Stimulated activated CD8-positive, alpha-beta memory T cell treated with anti-CD3 and anti-CD28 coated beads, Interleukin-12 subunit alpha, Interleukin-12 subunit beta, amount 100 ng/mL, for 24 hours (primary cell): Measurements from ENCODE around the gene CA11.
"Not testable (repeated sequence)": the region's sequence is repeated elsewhere in the genome, so short reads cannot be mapped to it uniquely, and the experiment has no call there.

Experiments used
- DNase-seq: peaks from one replicate; pipeline ENCODE4 v3.0.0-alpha.2; 2020; ENCODE audit errors: extremely low read depth

The CA11 gene

DNA sequence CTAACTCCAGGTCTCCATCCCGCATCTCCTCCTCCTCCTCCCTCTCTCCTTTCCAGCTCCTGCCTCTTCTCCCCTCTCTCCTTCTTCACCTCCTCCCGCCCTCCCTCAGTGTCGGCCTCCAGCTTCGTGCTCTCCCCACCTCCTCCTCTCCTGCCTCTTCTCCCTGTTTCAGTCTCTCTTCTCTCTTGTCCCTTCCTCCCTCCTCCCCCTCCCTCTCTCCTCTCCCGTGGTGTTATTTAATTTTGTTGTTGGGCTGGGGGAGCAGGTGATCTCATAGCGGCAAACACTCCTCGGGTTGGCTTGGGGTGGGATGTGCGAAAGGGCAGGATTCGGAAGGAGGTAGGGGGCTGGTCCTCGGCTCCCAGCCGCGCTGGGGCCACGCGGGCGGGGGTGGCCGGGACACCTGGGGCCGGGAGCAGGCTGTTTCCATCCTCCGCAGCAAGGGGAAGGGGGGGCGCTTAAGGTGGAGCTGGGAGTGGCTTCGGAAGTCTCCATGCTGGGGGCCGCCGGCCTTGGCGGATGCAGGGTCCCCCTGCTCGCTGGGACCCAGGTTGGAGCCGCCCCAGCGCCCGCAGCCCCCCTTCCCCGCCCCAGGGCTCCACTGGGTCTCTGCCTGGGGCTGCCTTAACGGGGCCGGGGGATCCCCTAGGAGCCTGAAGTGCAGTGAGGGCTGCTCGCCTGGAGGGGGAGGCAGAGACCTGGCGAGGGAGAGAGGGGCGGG, at the start of gene CA11:
TSS of gene CA11 (minus strand) at position 187 of the 721 bp plus-strand sequence. CDS start 555 bp downstream, outside the sequence.
- DNase-seq, result peak; percentile 77

DNA sequence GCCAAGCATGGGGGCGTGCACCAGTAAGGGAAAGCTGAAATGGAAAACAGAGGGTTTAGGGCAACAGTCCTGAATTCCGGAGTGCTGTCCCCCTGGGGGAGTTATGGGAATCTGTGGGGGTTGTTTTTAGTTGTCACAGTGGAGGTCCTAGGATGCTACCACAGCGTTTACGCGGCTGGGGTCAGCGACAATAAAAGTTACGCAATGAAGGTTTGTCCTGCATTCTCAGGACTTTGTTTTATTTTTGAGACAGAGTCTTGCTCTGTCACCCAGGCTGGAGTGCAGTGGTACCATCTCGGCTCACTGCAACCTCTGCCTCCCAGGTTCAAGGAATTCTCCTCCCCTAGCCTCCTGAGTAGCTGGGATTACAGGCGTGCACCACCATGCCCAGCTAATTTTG, 47.6 kb upstream of the CA11 start:
- not testable (repeated sequence) for DNase-seq

GRCh38 chr19:48689449-48689848, 43.5 kb upstream of the CA11 start:
- no peak for DNase-seq

DNA sequence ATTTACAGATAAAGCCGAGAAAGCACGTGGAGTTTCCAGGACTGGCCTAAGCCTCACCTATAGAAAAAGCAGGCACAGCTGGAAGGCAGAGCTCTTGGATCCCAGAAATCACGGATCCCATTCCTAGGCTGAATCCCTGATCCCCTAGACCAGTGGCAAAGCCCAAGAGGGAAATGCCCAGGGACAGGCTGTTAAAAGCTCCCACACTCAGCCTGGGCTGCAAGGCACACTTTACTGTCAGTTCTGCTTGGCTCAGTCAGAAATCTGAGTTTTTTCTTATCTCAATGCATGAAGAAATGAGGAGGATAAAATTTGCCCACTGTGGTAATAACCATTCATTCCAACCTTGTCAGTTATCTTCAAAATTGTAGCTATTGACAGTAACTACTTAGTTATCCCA, 41.8 kb upstream of the CA11 start:
- DNase-seq, result no peak

DNA sequence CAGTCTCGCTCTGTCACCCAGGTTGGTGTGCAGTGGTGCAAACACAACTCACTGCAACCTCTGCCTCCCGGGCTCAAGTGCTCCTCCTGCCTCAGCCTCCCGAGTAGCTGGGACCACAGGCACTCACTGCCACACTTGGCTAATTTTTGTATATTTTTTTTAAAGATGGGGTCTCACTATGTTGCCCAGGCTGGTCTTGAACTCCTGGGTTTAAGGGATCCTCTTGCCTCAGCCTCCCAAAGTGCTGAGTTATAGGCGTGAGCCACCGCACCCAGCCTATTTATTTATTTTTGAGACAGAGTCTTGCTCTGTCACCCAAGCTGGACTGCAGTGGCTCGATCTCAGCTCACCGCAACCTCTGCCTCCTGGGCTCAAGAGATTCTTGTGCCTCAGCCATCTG, 40.6 kb upstream of the CA11 start:
- DNase-seq, result not testable (repeated sequence)

GRCh38 chr19:48686088-48686487, 40.1 kb upstream of the CA11 start:
- no peak for DNase-seq

GRCh38 chr19:48685583-48685982, 39.6 kb upstream of the CA11 start:
- DNase-seq, result no peak

DNA sequence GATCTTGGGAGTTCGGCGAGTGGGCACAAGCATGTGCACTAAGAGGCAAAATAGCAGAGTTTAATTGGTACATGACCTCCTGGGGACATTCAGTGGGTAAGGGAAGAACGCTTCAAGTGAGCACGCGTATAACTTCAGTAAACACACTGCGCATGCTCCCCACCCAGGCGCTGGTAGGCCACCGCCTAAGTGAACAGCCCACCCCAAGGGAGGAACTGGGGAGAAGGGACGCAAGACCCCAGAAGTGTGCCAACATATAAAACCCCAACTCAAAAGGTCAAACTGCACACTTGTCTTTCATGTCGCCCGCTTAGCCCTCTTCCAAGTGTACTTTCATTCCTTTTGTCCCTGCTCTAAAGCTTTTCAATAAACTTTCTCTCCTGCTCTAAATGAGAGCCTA, 37.4 kb upstream of the CA11 start:
- no peak for DNase-seq

GRCh38 chr19:48681127-48681470, 35.1 kb upstream of the CA11 start:
- DNase-seq, result no peak

GRCh38 chr19:48680436-48681126, 34.6 kb upstream of the CA11 start:
- no peak for DNase-seq

GRCh38 chr19:48680006-48680405, 34.0 kb upstream of the CA11 start:
- not testable (repeated sequence) for DNase-seq

DNA sequence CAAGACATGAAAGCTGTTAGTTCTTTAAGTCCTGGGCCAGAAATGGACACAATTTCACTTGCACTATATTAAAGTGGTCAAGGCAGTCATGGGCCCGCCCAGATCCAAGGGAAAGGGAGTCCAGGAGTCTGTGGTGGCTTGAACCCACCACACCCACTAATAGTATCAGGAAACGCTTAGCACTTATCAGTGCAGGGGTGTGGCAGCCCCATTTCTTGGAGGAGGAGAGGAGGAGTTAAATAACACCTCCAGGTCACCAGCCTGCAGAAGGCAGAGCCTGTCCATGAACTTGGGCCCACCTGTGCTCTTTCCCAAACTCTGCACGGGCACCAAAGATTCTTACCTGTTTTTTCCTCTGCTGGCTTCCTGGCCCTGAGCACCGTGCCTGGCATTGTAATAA, 32.2 kb upstream of the CA11 start:
- DNase-seq, result no peak

DNA sequence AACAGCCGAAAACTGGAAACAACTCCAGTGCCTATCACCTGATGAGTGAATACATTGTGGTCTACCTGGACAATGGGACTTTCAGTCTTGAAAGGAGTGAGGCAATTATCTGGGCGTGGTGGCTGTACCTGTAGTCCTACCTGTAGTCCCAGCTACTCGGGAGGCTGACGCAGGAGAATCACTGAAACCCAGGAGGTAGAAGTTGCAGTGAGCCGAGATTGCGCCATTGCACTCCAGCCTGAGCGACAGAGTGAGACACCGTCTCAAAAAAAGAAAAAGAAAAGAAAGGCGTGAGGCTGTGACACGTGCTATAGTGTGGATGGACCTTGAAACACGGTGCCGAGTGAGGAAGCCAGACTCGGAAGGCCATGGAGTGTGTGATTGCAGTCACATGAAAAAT, 30.9 kb upstream of the CA11 start:
- no peak for DNase-seq

DNA sequence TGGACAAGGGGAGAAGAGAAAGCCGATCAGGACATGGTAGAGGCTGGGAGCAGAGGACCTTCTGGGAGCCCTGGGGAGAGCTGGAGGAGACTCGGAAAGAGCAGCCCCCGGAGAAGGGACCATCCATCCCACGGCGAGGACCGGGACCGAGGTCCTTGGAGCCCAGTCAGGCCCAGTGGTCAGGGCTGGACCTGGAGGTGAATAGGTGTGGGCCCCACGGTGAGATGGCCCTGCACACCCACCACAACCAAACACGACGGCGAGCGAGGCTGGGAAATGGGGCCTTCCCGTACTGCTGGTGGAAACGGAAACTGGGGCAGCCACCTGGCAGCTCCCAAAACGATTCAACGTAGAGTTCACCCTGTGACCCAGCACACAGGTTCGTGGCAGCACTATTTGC, 30.5 kb upstream of the CA11 start:
- no peak for DNase-seq

GRCh38 chr19:48674921-48675824, 29.2 kb upstream of the CA11 start:
- DNase-seq, result peak; percentile 21

DNA sequence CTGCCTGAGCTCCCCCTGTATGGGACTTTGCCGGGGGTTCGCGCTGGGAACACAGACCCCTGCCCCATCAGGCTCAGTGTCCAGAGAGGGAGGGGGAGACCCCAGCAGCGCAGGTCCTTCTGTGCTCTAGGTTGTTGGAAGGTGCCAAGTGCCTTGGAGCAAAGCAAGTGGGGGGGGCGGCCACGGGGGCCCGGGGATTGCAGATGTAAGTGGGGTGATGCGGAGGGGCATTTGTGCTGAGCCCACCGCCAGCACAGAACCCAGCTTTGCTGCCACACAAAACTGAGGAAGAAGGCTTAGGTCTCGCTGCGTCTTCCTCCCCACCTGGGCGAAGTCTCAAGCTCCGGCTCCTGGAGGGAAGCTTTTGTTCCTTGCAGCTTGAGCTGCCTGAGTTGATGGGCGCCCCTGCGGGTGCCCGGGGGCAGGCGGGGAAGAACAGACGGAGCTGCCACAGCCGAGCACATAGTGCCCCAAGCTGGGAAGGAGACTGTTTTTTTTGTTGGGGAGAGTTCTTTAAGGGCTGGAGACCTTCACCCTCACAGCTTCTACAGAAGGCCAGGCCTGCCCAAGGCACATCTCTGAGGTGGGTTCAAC, 28.3 kb upstream of the CA11 start:
- no peak for DNase-seq

DNA sequence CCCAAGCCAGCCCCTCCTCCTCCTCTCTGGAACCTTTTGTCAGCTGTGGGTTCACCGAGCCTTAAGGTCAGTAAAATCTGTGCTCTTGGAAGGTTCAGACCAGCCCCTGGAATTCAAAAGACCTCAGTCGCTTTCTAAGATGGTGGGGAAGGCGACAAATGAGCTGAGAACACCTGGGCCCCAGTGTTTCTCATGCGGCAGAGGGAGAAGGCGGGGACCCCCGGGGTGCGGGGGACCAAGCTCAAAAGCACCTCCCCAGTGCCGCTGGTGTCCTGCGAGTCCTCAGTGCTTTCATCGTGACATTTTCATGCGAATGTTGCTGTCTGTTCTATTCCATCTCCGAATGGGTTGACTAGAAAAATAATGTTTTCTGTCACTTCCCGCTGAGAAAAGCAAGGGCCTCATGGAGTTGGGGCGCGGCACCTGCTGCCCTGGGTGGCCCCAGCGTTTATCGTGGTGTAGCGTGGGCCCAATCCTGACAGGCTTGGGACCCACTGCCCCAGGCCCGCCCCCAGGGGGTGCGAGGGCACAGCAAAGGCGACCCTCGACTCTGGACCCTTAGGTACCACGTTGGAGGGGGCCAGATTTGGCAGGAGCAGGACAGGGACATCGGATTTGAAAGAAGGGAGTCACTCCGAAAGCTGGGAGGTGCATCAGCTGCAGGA, 27.6 kb upstream of the CA11 start:
- no peak for DNase-seq

- DNase-seq, result no peak
Observed at GRCh38 chr19:48672994-48673393, 27.0 kb upstream of the CA11 start, which contains the start of gene NTN5. Gene NTN5 (minus strand): TSS chr19:48673017. CDS start chr19:48670986, 2,031 bp downstream.

GRCh38 chr19:48671446-48671995, 25.5 kb upstream of the CA11 start:
- no peak for DNase-seq

GRCh38 chr19:48670699-48671445, 24.9 kb upstream of the CA11 start:
- DNase-seq, result no peak
